ENCODE measurements around the gene FNDC11.
A peak's percentile ranks its signal among the peaks of the same experiment; 100 is the strongest.

The FNDC11 gene

GRCh38 chr20:63518351-63518861, 35.6 kb upstream of the FNDC11 start:
- peaks cover 5% of the 10 kb centered on the region for H3K4me1 ChIP-seq (ENCODE audit: insufficient read depth, poor library complexity, severe bottlenecking)
- H3K4me3 ChIP-seq (ENCODE audit: severe bottlenecking), result no peak overlapping the region
- H3K9me3 ChIP-seq (ENCODE audit: severe bottlenecking), result peaks cover 5% of the 10 kb centered on the region
- H3K27me3 ChIP-seq (ENCODE audit: insufficient read depth, poor library complexity, severe bottlenecking), result no peaks in the 10 kb centered on the region
- ATAC-seq (ENCODE audit: low read depth) (no peak), DNase-seq (ENCODE audit: low spot score) (no peak)
- H3K27ac ChIP-seq (ENCODE audit: poor library complexity, severe bottlenecking), result no peak overlapping the region
- peaks cover 23% of the 10 kb centered on the region for H3K36me3 ChIP-seq (ENCODE audit: low read depth)
- TF ChIP-seq CTCF (IDR thresholded peaks at IDR 0.05; ENCODE audit: poor library complexity, severe bottlenecking), result no peak

GRCh38 chr20:63518946-63519667, 34.9 kb upstream of the FNDC11 start:
- Histone ChIP-seq H3K27ac (ENCODE audit: poor library complexity, severe bottlenecking) (peak overlapping the region; percentile 79), H3K4me3 (ENCODE audit: severe bottlenecking) (peak overlapping the region; percentile 57), H3K9me3 (ENCODE audit: severe bottlenecking) (peaks cover 10% of the 10 kb centered on the region), H3K27me3 (ENCODE audit: insufficient read depth, poor library complexity, severe bottlenecking) (no peaks in the 10 kb centered on the region), H3K36me3 (ENCODE audit: low read depth) (peaks cover 29% of the 10 kb centered on the region), H3K4me1 (ENCODE audit: insufficient read depth, poor library complexity, severe bottlenecking) (peaks cover 5% of the 10 kb centered on the region)
- DNase-seq (ENCODE audit: low spot score) (peak; percentile 85), ATAC-seq (ENCODE audit: low read depth) (no peak)
- no peak for TF ChIP-seq CTCF (IDR thresholded peaks at IDR 0.05; ENCODE audit: poor library complexity, severe bottlenecking)

- ATAC-seq (ENCODE audit: low read depth) (peak; percentile 66), DNase-seq (ENCODE audit: low spot score) (peak; percentile 95)
- H3K9me3 ChIP-seq (ENCODE audit: severe bottlenecking), result peaks cover 10% of the 10 kb centered on the region
- no peaks in the 10 kb centered on the region for H3K27me3 ChIP-seq (ENCODE audit: insufficient read depth, poor library complexity, severe bottlenecking)
- peak overlapping the region; percentile 57 for H3K4me3 ChIP-seq (ENCODE audit: severe bottlenecking)
- peaks cover 29% of the 10 kb centered on the region for H3K36me3 ChIP-seq (ENCODE audit: low read depth)
- H3K4me1 ChIP-seq (ENCODE audit: insufficient read depth, poor library complexity, severe bottlenecking), result peaks cover 5% of the 10 kb centered on the region
- peak overlapping the region; percentile 79 for H3K27ac ChIP-seq (ENCODE audit: poor library complexity, severe bottlenecking)
- peak; percentile 67 for TF ChIP-seq CTCF (IDR thresholded peaks at IDR 0.05; ENCODE audit: poor library complexity, severe bottlenecking)
These were observed 34.1 kb upstream of the FNDC11 start for GRCh38 chr20:63519668-63520503.

GRCh38 chr20:63520504-63520933, 33.4 kb upstream of the FNDC11 start, which contains the start of gene PPDPF:
Gene PPDPF (plus strand): TSS chr20:63520765. CDS start chr20:63521309, 544 bp downstream.
- peak within 1 kb of the TSS; percentile 79 for H3K27ac ChIP-seq (ENCODE audit: poor library complexity, severe bottlenecking)
- peaks cover 5% of the 10 kb centered on the region for H3K4me1 ChIP-seq (ENCODE audit: insufficient read depth, poor library complexity, severe bottlenecking)
- DNase-seq (ENCODE audit: low spot score), result peak; percentile 94
- H3K4me3 ChIP-seq (ENCODE audit: severe bottlenecking), result peak within 1 kb of the TSS; percentile 57
- H3K9me3 ChIP-seq (ENCODE audit: severe bottlenecking), result peaks cover 10% of the 10 kb centered on the region
- no peaks in the 10 kb centered on the region for H3K27me3 ChIP-seq (ENCODE audit: insufficient read depth, poor library complexity, severe bottlenecking)
- H3K36me3 ChIP-seq (ENCODE audit: low read depth), result peaks cover 29% of the 10 kb centered on the region
- ATAC-seq (ENCODE audit: low read depth), result peak; percentile 65
- no peak for TF ChIP-seq CTCF (IDR thresholded peaks at IDR 0.05; ENCODE audit: poor library complexity, severe bottlenecking)
